ENCODE results near the gene EGFL7. TPM values are rescaled to one million over a fixed set of nuclear protein-coding genes. Genes with fewer than 3 reads are reported as not detected.

Gene EGFL7
- polyA plus RNA-seq (2013, experiment 1 of 4): 28.3 TPM
- polyA plus RNA-seq (2013, experiment 2 of 4): 29.3 TPM
- polyA plus RNA-seq (2013, experiment 3 of 4): 27.1 TPM
- 28.9 TPM for polyA plus RNA-seq (2013, experiment 4 of 4)

DNA sequence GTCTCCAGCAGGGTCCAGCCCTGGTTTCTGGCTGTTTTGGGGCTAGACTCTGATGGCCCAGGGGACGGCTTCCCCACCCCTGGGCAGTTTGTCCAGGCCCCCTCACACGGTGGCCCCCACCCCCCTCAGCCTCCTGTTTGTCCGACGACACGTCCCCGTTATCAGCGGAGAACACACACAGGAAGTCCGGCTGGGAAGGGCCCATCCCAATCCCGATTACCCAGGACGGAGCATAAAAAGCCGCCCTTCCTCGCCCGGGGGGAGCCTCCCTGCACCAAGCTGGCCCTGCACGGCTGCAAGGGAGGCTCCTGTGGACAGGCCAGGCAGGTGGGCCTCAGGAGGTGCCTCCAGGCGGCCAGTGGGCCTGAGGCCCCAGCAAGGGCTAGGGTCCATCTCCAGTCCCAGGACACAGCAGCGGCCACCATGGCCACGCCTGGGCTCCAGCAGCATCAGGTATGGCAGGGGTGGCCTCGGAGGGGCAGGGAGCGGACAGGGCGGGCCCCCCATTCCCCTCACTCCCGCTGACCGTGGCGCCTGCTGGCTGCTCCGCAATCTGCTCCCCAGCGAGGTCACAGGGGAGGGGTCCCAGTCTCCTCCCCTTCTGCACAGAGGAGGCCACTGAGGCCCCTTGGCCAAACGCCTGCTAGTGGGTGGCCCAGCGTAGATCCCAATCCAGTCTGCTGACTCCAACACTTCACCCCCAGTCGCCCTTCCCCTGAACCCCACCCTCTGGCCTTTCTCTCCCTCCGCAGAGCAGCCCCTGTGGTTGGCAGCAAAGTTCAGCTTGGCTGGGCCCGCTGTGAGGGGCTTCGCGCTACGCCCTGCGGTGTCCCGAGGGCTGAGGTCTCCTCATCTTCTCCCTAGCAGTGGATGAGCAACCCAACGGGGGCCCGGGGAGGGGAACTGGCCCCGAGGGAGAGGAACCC lies at the start of gene EGFL7:
EGFL7 (plus strand) TSS at position 261 of the 926 bp plus-strand sequence. CDS start 5,367 bp downstream, outside the sequence.
- no peak within 1 kb of the TSS for H3K4me3 ChIP-seq (ENCODE audit: insufficient read depth, low read depth, low read length)
- peaks cover 17% of the 10 kb centered on the region for H3K4me1 ChIP-seq (ENCODE audit: control insufficient read depth, insufficient read depth, low read length)
- 91 to 92% methylated on average over 38 of the region's 38 CpGs for WGBS, 2 experiments
- H3K27me3 ChIP-seq (ENCODE audit: control insufficient read depth, insufficient read depth, low read length, poor library complexity, severe bottlenecking): peaks cover 19% of the 10 kb centered on the region
- H3K27ac ChIP-seq (ENCODE audit: insufficient read depth, low read depth, low read length, poor library complexity, severe bottlenecking): no peak within 1 kb of the TSS
- no peaks in the 10 kb centered on the region for H3K9me3 ChIP-seq (ENCODE audit: control insufficient read depth, low read length)
- H3K36me3 ChIP-seq (ENCODE audit: control insufficient read depth, insufficient read depth, low read length): no peaks in the 10 kb centered on the region

DNA sequence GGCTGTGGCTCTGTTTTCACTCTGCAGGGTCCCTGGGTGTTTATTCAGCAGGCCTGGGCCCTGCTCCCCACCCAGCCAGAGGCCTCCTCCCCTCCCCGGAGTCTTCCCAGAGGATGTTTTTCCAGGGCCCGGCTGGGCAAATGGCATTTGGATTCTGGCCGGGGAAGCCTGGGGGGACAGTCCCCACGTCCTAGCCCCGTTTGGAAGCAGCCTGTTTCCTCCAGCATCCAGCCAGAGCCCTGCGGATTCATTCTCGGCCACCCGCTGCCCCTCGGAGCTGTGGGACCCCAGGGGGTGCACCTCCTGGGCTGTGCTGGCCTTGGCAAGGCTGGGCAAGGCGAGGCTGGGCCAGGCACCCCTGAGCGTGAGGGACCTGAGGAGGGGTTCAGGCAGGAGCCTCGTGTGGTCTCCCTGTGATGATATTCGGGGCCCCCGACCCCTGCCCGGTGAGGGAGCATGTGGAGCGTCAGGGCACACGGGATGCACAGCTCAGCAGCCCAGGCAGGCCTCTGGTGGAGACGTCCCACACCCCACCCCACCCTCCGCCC lies 48.8 kb upstream of the EGFL7 start:
- no peak overlapping the region for H3K27ac ChIP-seq (ENCODE audit: insufficient read depth, low read depth, low read length, poor library complexity, severe bottlenecking)
- WGBS, 2 experiments: 60 to 65% methylated on average over 18 of the region's 19 CpGs

DNA sequence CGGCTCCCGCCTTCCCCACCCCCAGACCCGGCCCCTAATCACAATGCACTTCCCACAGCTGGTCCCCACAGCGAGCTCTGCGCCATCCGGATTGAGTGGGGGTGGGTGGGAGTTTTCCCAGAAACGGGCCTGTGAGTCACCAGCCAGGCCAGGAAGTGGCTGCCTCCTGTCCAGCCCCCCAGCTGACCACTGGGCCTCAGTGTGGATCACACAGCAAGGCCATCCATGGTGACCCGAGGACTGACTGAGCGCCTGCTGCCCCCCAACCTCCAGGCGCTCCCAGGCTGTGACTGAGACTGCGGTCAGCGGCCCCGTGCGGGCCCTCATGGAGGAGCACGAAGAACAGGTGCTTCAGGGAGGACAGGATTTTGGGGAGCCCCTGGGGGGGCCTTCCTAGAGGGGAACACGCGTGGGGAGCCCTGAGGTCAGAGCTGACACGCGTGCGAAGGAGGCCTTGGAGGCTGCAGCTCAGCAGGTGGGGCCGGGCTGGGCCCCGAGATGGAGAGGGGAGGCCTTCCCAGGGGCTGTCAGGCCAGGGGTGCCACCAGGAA lies 48.3 kb upstream of the EGFL7 start:
- Histone ChIP-seq H3K4me1 (ENCODE audit: control insufficient read depth, insufficient read depth, low read length) (peaks cover 7% of the 10 kb centered on the region), H3K9me3 (ENCODE audit: control insufficient read depth, low read length) (no peaks in the 10 kb centered on the region), H3K27ac (ENCODE audit: insufficient read depth, low read depth, low read length, poor library complexity, severe bottlenecking) (no peak overlapping the region), H3K4me3 (ENCODE audit: insufficient read depth, low read depth, low read length) (no peak overlapping the region), H3K27me3 (ENCODE audit: control insufficient read depth, insufficient read depth, low read length, poor library complexity, severe bottlenecking) (no peaks in the 10 kb centered on the region), H3K36me3 (ENCODE audit: control insufficient read depth, insufficient read depth, low read length) (no peaks in the 10 kb centered on the region)
- WGBS, 2 experiments: 83 to 90% methylated on average over 19 of the region's 22 CpGs

More for the DNA sequence above, 48.8 kb upstream of the EGFL7 start:
- Histone ChIP-seq H3K9me3 (ENCODE audit: control insufficient read depth, low read length) (no peaks in the 10 kb centered on the region), H3K27me3 (ENCODE audit: control insufficient read depth, insufficient read depth, low read length, poor library complexity, severe bottlenecking) (no peaks in the 10 kb centered on the region), H3K4me3 (ENCODE audit: insufficient read depth, low read depth, low read length) (no peak overlapping the region), H3K4me1 (ENCODE audit: control insufficient read depth, insufficient read depth, low read length) (peaks cover 9% of the 10 kb centered on the region), H3K36me3 (ENCODE audit: control insufficient read depth, insufficient read depth, low read length) (no peaks in the 10 kb centered on the region)

- Histone ChIP-seq H3K4me3 (ENCODE audit: insufficient read depth, low read depth, low read length) (no peak overlapping the region), H3K4me1 (ENCODE audit: control insufficient read depth, insufficient read depth, low read length) (peaks cover 7% of the 10 kb centered on the region), H3K27me3 (ENCODE audit: control insufficient read depth, insufficient read depth, low read length, poor library complexity, severe bottlenecking) (no peaks in the 10 kb centered on the region), H3K27ac (ENCODE audit: insufficient read depth, low read depth, low read length, poor library complexity, severe bottlenecking) (no peak overlapping the region), H3K9me3 (ENCODE audit: control insufficient read depth, low read length) (no peaks in the 10 kb centered on the region), H3K36me3 (ENCODE audit: control insufficient read depth, insufficient read depth, low read length) (no peaks in the 10 kb centered on the region)
- 71 to 75% methylated on average over 25 of the region's 25 CpGs for WGBS, 2 experiments
Observed at GRCh38 chr9:136614967-136615623, 47.6 kb upstream of the EGFL7 start.

DNA sequence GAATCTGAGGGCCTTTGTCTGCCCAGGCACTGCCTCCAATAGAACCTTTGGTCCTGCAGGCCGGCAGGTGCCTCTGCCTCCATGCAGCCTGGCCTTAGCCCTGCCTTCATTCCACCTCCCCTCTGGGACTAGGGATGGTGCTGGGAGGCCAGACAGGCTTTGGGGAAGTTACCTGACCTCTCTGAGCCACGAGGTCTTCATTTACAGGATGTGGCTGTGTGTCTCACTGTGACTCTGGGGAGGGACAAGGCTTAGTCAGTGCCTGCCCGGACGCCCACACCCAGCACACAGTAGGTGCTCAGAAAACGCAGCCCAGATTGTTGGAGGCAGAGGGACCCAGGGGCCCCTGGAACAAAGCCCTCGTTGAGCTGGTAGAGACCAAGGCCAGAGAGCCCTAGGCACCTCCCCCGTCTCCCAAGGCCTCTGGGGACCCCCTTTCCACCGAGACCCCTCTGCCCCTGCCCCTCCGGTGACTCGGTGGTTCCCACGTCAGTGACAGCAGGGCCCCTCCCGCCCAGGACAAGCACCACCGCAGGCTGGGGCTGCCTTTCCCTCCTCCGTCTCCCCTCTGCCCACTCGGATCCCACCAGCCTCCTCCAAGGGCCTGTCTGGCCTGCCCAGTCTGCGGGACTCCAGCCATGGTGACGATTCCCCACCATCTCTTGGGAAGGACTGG lies 46.9 kb upstream of the EGFL7 start:
- Histone ChIP-seq H3K36me3 (ENCODE audit: control insufficient read depth, insufficient read depth, low read length) (no peaks in the 10 kb centered on the region), H3K4me3 (ENCODE audit: insufficient read depth, low read depth, low read length) (no peak overlapping the region), H3K9me3 (ENCODE audit: control insufficient read depth, low read length) (no peaks in the 10 kb centered on the region), H3K27ac (ENCODE audit: insufficient read depth, low read depth, low read length, poor library complexity, severe bottlenecking) (no peak overlapping the region), H3K27me3 (ENCODE audit: control insufficient read depth, insufficient read depth, low read length, poor library complexity, severe bottlenecking) (no peaks in the 10 kb centered on the region), H3K4me1 (ENCODE audit: control insufficient read depth, insufficient read depth, low read length) (peaks cover 10% of the 10 kb centered on the region)
- WGBS, 2 experiments: 88% methylated on average over 17 of the region's 17 CpGs

DNA sequence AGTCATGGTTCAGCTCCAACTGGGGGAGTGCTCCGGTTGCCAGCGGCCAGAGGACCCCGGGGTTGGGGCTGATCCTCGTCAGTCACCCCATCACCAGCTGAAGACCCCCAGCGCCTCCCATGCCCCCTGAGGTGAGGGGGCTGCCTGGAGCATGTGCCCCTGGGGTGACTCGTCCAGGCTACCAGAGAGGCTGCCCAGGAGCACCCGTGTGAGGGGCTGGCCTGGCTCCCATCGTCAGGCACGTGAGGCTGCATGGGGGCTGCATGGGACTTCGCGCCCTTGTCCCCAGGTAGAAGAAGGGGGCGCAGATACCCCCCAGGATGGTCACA lies 46.4 kb upstream of the EGFL7 start:
- H3K27me3 ChIP-seq (ENCODE audit: control insufficient read depth, insufficient read depth, low read length, poor library complexity, severe bottlenecking): no peaks in the 10 kb centered on the region
- H3K4me1 ChIP-seq (ENCODE audit: control insufficient read depth, insufficient read depth, low read length): peaks cover 14% of the 10 kb centered on the region
- H3K36me3 ChIP-seq (ENCODE audit: control insufficient read depth, insufficient read depth, low read length): no peaks in the 10 kb centered on the region
- WGBS, 2 experiments: 92 to 96% methylated on average over 12 of the region's 12 CpGs
- no peaks in the 10 kb centered on the region for H3K9me3 ChIP-seq (ENCODE audit: control insufficient read depth, low read length)
- no peak overlapping the region for H3K4me3 ChIP-seq (ENCODE audit: insufficient read depth, low read depth, low read length)
- no peak overlapping the region for H3K27ac ChIP-seq (ENCODE audit: insufficient read depth, low read depth, low read length, poor library complexity, severe bottlenecking)

DNA sequence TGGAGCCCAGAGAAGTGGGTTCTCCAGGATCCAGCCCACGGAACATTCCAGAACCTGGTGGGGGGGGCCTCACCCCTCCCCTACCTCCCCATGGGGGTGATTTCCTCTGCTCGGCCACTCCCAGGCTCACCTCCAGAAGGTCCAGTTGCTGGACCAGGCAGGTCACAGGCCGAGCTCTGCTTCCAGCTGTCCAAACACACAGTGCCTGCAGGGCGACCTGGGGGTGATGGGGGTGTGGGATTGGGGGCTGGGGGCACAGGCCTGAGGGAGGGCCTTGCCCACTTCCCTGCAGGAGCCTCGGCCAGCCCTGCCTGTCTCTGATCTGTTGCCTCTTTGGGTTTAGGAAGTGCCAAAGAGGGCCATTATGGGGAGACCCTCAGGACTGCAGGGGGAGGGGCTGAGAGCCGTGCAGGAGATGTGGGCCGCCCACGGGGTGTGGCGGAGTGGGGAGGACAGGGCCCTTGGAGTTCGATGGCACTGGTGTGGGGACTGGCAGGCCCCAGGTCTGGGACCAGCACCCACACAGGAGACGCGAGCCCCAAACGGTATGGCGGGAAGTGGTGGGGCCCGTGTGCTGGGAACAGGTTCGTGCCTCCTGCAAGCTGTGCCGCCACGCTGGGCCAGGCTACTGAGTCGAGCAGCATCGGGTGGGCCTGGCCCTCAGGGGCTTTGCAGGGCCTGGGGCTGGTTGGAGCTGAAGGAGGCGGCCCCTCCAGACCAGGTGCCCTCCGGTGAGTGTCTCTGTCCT lies 45.6 kb upstream of the EGFL7 start:
- Histone ChIP-seq H3K36me3 (ENCODE audit: control insufficient read depth, insufficient read depth, low read length) (no peaks in the 10 kb centered on the region), H3K9me3 (ENCODE audit: control insufficient read depth, low read length) (no peaks in the 10 kb centered on the region), H3K27ac (ENCODE audit: insufficient read depth, low read depth, low read length, poor library complexity, severe bottlenecking) (no peak overlapping the region), H3K4me1 (ENCODE audit: control insufficient read depth, insufficient read depth, low read length) (peaks cover 17% of the 10 kb centered on the region), H3K27me3 (ENCODE audit: control insufficient read depth, insufficient read depth, low read length, poor library complexity, severe bottlenecking) (no peaks in the 10 kb centered on the region), H3K4me3 (ENCODE audit: insufficient read depth, low read depth, low read length) (no peak overlapping the region)
- WGBS, 2 experiments: 89% methylated on average over 22 of the region's 22 CpGs

DNA sequence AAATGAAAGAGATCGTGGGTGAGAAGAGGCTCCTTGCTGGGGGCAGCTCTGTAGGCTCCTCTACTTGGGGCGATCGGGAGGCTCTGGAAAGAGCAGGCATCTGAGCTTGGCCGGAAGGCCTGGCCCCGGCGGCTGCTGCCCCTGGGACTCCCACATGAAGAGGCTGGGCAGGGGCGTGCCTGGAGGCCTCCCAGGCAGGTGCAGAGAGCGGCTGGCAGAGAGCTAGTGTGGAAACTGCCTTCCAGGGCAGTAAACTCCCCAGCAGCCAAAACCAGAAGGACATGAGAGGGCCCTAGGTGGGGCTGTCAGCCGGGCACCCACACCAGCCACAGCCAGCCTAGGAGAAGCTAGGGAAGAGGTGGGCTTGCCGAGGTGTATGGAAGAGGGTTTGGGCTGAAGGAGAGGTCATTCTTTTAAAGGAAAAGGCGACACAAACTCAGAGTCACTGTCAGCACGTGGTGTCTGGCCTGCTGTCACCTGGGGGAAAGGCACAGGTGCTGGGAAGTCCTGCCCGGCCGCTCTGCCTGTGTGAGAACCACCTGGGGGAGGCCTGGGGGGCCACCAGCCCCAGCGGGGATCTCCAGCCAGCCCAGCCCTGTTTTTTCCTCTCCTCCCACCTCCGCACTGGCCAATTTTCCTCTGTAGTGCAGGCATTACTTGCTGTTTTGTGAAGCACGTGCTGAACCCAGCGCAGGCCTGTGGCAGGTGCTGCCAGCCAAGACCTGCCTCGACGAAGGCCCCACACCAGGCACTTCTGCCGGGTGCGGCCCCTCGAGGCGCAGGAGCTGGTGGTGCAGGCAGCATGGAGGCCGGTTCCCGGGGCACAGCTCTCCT lies 44.8 kb upstream of the EGFL7 start:
- Histone ChIP-seq H3K4me1 (ENCODE audit: control insufficient read depth, insufficient read depth, low read length) (peaks cover 17% of the 10 kb centered on the region), H3K36me3 (ENCODE audit: control insufficient read depth, insufficient read depth, low read length) (no peaks in the 10 kb centered on the region), H3K27me3 (ENCODE audit: control insufficient read depth, insufficient read depth, low read length, poor library complexity, severe bottlenecking) (no peaks in the 10 kb centered on the region), H3K9me3 (ENCODE audit: control insufficient read depth, low read length) (no peaks in the 10 kb centered on the region), H3K27ac (ENCODE audit: insufficient read depth, low read depth, low read length, poor library complexity, severe bottlenecking) (no peak overlapping the region), H3K4me3 (ENCODE audit: insufficient read depth, low read depth, low read length) (no peak overlapping the region)
- 88 to 89% methylated on average over 26 of the region's 26 CpGs for WGBS, 2 experiments
